Mammary epithelial cell (primary cell): ENCODE measurements around the gene SPG11.

Experiments
- CTCF ChIP-seq, 2 donors: IDR thresholded peaks in 1 of 2; conservative IDR thresholded peaks in 1 of 2; 2 replicates each; pipeline ENCODE4 v1.5.1; 2011 to 2012; ENCODE audit warnings: inconsistent platforms in 2 of 2, low read length in 2 of 2, mild to moderate bottlenecking in 2 of 2, control low read depth in 1 of 2, low read depth in 1 of 2; ENCODE audit not compliant: insufficient read depth in 1 of 2; ENCODE audit errors: extremely low read depth in 1 of 2
- EZH2 ChIP-seq: IDR thresholded peaks from 2 replicates; pipeline ENCODE4 v1.6.1; 2012; ENCODE audit warnings: low read length, inconsistent platforms, borderline replicate concordance

- no peak for TF ChIP-seq CTCF (conservative IDR thresholded peaks at IDR 0.05 in 1 of 2, IDR thresholded peaks at IDR 0.05 in 1 of 2; ENCODE audit: extremely low read depth in 1 of 2, insufficient read depth in 1 of 2, low read depth in 1 of 2, low read length in 2 of 2)
- no peak for TF ChIP-seq EZH2
Measured at GRCh38 chr15:44603126-44603525, 60.3 kb downstream of the SPG11 start.
